T1000 (cell line): Measurements from ENCODE around the gene GBX1.
A peak's percentile ranks its signal among the peaks of the same experiment; 100 is the strongest.

Experiments used
- DNase-seq: peaks from one replicate; lab custom pipeline; 2025; ENCODE audit warnings: mixed read lengths; lab: John Stamatoyannopoulos, UW

GBX1 gene

GRCh38 chr7:151173386-151174245 lies 6.1 kb upstream of the GBX1 start:
- no peak for DNase-seq

DNA sequence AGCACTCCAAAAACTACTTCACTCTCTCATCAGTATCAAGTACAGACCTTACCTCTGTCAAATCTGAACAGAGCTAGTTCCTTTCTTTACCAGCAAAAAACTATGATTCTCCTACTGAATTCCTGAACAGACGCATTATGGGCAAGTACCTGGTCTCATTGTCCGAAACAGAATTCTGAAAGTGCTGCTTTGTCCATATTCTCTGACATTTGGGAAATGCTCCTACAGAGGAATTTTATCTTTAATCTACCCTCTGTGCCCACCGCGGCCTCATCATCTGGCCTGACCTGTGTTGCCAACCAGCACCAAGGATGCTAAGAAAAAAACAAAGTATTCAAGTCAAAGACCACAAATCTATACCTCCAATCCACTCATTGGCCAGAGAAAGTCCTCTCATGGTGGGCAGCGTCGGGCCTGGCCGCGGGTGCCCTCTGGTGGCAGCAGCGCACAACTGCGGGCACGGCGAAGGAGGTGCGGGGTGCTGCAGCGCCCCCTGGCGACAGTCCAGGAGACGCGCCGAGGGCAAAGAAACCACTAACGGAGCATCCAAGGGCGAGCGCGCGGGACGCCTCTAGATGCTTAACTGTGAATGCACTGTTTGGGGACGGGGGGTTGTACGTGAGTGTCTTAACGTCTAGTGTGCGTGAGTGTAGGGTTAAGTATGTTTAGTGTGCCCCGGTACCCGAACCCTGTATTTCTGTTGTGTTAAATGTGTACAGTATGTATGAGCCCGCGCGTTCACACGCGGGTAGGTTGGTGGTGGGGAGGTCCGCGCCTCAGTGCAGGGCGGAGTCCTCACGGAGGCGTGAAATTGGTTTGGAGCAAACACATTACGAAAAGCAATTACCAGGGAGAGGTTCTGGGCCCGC lies 5.0 kb upstream of the GBX1 start:
- DNase-seq, result peak; percentile 64

DNA sequence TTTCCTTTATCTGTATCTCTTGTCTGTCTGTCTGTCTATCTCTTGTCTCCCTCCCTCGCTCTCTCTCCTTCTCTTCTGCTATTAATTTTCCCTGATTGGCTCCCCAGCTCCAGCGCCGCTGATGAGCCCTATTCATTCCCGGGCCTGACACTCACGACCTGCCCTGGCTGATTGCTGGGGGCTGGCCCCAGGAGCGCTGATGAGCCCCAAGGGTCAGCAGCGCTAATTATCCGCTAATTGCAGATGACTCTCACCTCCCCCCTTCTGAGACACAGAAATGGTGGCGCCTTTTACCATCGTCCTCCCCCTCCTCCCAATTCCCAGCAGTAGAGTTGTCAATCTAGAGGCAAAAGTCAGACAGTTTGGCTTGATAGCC lies 1.3 kb upstream of the GBX1 start:
- DNase-seq, result no peak

GRCh38 chr7:151168003-151168786 lies 701 bp upstream of the GBX1 start:
- DNase-seq, result no peak

GRCh38 chr7:151166629-151167196 lies 781 bp downstream of the GBX1 start:
- DNase-seq, result no peak

DNA sequence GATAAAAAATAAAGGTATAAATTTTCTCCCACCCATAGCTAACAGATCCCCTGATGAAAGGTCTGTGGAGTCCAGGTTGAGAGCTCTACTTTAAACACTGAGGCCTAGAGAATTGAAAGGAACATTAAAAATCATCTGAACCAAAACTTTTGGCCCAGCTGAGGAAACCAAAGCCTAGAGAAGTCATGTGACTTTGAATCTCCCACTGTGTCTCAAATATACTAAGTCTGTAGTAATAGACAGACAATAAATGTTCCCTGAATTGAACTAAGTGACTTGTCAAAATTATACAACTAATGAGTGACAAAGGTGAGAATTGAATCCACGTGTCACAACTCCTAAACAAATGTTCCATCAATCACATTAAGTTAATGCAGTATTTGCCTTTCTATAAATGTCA lies 5.7 kb downstream of the GBX1 start:
- no peak for DNase-seq

DNA sequence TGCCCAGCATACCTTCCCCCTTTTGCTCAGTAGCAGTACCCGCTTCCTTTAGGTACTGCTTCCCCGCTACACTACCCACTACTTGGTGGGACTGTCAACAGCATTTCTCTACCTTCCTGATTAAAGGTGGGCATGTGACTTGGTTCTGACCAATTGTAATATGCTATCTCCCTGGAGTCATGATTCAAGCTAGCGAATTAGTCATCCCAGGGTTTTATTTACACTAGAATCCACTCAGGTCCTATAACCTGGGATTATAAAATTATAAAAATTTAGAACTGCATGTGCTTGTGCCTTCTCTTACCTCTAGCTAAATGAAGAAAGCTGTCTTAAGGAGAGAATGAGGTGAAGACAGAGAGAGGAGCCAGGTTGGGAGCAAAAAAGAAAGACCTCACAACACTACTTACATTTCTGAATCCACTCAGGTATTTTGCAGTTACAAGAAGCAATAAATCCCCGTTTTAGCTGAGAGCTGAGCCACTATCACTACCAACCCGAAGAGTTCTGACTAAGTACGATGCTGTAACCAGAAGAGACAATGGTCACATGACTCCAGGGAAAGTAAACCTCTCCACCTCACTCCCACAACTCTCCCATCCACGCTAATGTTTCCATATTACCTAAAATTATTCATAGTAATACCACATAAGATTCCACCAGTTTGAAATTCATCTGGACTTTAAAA lies 9.7 kb downstream of the GBX1 start:
- DNase-seq, result no peak

- DNase-seq, result no peak
Measured at GRCh38 chr7:151152643-151153513, 14.6 kb downstream of the GBX1 start.

DNA sequence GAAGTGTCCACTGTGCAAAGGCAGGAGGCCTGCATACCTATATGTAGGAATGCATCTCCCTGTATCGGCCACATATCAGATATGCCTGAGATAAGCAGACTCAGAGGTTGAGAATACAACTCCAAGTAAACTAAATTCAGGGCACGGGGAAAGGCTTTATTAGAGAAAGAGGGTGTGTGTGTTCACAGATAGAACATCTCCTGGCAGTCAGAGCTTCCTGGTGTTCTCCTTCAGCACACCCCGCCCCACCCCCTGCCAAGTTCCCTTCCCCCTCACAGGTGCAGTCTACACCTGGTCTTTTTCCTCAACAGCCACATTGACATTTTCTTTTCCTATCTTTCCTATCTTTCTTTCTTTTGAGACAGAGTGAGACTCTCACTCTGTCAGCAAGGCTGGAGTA lies 17.1 kb downstream of the GBX1 start:
- DNase-seq, result no peak

- DNase-seq, result no peak
Measured at GRCh38 chr7:151148319-151149259, 18.9 kb downstream of the GBX1 start.

DNA sequence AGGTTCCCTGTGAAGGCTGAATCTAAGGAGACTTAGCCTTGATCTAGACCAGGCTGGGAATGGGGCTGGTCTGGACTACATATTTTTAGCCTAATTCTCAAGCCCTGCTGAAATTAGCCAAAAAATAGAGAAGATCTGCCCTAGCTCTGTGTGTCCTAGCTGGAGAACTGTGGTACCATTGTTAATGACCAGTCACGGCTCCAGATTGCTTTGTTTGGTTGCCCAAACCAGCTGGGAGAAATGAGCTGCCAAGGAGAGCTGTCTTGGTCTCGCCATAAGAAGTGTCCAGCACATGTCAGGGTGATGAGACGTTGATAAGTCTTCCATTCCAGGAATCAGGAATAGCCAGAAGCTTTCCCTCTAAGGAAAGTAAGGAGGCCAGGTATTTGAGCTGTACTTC lies 20.7 kb downstream of the GBX1 start:
- DNase-seq, result no peak

DNA sequence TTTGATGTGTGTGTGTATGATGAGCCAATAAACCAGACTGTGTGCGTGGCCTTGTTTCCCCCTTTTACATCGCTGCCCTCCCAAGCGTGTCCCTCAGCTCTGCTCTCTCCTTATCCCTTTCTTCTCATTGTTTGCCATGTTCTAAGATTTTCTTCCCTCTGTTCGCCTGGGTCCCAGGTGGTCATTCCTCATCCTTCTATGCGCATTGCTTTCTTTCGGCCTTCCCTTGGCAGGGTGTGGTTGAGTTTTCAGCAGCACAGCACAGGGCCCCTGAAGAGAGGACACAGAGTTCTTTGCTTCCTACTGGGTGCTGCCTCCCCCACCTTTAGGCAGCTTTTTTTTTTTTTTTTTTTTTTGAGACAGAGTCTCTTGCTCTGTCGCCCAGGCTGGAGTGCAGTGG lies 23.1 kb downstream of the GBX1 start:
- DNase-seq, result no peak

DNA sequence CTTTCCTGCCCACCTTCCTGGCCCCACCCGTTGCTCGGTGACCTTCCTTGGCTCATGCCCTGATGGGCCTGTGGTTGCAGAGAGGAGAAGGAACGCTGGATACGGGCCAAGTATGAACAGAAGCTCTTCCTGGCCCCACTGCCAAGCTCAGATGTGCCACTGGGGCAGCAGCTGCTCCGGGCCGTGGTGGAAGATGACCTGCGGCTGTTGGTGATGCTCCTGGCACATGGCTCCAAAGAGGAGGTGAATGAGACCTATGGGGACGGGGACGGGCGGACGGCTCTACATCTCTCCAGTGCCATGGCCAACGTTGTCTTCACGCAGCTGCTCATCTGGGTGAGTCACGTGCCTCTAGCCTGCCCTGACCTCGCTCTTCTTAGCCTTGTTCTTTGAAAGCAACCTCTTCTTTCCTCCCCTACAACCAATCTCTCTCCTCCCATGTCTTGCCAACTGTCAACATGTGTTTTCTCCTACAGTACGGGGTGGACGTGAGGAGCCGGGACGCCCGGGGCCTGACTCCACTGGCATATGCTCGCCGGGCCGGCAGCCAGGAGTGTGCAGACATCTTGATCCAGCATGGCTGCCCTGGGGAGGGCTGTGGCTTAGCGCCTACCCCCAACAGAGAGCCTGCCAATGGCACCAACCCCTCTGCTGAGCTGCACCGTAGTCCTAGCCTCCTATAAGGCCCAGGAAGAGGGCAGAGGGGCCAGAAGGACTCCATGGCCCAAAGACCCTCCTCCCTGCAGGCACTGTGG lies 24.1 kb downstream of the GBX1 start:
- DNase-seq, result no peak

- DNase-seq, result no peak
Measured at GRCh38 chr7:151142686-151143040, 24.8 kb downstream of the GBX1 start.

GRCh38 chr7:151141855-151142685 lies 25.4 kb downstream of the GBX1 start:
- no peak for DNase-seq

GRCh38 chr7:151141311-151141854 lies 26.1 kb downstream of the GBX1 start:
- no peak for DNase-seq

DNA sequence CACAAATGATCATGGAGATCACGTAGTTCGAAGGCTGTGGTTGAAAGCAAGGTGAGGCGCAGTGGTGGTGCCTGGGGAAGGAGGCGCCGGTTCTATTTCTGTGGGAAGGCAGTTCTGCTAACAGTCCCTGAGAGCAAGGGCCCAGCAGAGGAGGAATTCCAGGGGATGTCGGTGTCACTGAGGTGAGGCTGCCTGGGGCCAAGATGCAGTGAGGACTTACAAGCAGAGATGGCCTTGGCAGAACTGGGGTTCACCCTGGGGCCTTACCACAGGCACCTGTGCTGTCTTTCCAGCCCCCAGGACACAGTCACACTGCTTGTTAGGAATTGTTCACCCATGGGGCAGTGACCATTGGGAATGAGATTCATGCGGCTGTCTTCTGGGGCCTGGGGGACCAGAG lies 26.7 kb downstream of the GBX1 start:
- DNase-seq, result no peak
